Measurements from ENCODE around the gene PRADC1.
A peak's percentile ranks its signal among the peaks of the same experiment; 100 is the strongest.

PRADC1 gene

DNA sequence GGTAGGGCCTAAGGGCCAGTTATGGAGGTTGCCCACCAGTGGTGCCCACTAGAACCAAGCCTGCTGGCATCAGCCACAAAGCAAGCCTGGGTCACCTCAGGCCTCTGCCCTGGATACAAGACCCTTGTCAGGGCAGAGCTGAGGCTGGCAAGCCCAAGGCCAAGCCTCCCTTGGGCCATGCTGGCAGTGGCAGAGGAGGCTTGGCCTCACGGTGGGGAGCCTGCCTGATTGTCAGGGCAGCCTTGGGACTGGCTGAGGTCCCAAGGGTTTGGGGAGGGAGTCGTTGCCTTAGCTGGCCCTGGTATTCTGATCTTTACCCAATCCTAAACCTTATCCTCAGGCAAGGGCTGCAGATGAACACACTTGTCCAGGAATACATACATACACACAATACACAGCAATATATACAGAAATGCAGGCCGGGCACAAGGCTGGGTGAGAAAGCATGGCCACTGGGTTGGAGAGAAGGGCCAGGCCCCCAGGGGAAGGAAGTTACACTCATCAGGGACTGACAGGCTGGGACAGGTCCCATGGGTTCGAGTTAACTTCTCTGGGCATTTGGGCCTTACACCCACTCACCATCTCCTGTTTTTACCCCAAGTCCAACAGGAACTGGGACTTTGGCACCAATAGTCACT is 22.1 kb upstream of the PRADC1 start:
- DNase-seq (ENCODE audit: low spot score in 2 of 2) = no peak
- no peak overlapping the region for H3K4me3 Mint-ChIP-seq
- no peaks in the 10 kb centered on the region for H3K4me1 Mint-ChIP-seq
- no peaks in the 10 kb centered on the region for H3K9me3 Mint-ChIP-seq
- peak overlapping the region; percentile 53 for H3K27ac Mint-ChIP-seq
- H3K27me3 Mint-ChIP-seq = no peaks in the 10 kb centered on the region
- no peak for ATAC-seq (ENCODE audit: low read depth)
- H3K36me3 Mint-ChIP-seq = peaks cover 27% of the 10 kb centered on the region

DNA sequence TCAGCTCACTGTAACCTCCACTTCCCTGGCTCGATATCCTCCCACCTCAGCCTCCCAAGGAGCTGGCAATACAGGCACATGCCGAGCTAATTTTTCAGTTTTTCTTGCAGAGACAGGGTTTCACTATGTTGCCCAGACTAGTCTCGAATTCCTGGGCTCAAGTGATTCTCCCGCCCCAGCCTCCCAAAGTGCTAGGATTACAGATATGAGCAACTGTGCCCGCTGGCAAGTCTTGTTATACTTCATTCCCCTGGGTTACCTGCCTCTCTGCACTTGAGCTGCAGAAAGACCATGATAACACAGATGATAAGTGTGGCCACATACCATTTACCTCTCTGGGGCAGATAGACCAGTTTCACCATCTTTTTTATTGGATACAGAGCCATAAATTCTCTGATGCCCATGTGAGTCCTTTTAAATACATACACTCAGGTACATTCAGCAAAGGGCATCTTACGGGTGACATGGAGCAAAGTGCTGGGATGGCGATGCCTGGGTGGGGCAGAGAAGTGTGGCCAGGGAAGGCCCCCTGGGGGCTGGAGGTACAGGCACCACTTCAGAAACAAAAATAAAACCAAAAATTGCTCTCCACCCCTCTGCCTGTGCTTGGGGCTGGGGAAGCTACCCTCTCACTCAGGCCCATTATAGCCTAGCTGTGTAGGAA is 21.4 kb upstream of the PRADC1 start:
- ATAC-seq (ENCODE audit: low read depth) (no peak), DNase-seq (ENCODE audit: low spot score in 2 of 2) (no peak)
- Mint-ChIP-seq H3K27me3 (no peaks in the 10 kb centered on the region), H3K27ac (peak overlapping the region; percentile 53), H3K9me3 (no peaks in the 10 kb centered on the region), H3K4me3 (no peak overlapping the region), H3K4me1 (no peaks in the 10 kb centered on the region), H3K36me3 (peaks cover 29% of the 10 kb centered on the region)

DNA sequence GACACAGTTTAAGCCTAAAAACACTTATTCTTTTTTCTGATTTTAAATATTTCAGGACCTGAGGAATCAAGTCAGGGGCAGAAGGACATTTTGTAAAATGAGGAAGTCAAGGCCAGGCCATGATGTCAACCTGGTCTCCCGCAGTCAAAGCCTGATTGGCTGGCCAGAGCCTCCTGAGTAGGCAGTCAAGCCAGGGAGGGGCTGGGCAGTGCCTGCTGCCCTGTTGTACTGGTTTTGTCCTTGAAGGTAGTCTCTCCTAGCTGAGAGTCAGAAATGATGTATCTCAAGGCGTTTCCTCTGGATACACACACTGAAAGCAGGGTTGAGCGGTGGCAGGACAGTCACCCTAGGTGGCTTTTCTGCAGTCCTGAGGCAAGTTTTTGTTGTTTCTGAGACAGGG is 20.9 kb upstream of the PRADC1 start:
- no peaks in the 10 kb centered on the region for H3K9me3 Mint-ChIP-seq
- DNase-seq (ENCODE audit: low spot score in 2 of 2) (no peak), ATAC-seq (ENCODE audit: low read depth) (no peak)
- H3K4me1 Mint-ChIP-seq = no peaks in the 10 kb centered on the region
- H3K36me3 Mint-ChIP-seq = peaks cover 26% of the 10 kb centered on the region
- H3K4me3 Mint-ChIP-seq = no peak overlapping the region
- H3K27ac Mint-ChIP-seq = no peak overlapping the region
- no peaks in the 10 kb centered on the region for H3K27me3 Mint-ChIP-seq

DNA sequence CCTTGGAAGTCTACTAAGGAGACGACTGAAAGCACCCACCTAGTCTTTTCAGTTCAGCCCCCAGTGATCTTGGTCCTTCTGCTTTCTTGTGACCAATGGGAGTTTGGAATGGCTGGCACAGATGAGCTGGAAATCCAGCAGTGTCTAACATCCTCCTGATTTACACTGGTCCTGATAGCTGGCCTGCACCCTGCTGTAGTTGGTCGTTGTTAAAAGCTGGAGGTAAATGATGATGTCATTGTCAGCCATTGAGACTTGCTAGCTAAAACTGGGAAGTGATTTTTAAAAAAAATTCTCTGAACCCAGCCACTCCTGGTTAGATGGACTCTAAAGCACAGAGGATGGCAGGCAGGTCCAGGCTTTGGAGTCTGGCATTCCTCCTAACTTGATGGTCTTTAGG is 20.4 kb upstream of the PRADC1 start:
- Mint-ChIP-seq H3K27me3 (no peaks in the 10 kb centered on the region), H3K9me3 (no peaks in the 10 kb centered on the region), H3K4me3 (no peak overlapping the region), H3K27ac (no peak overlapping the region), H3K36me3 (peaks cover 28% of the 10 kb centered on the region), H3K4me1 (no peaks in the 10 kb centered on the region)
- no peak for ATAC-seq (ENCODE audit: low read depth)
- DNase-seq (ENCODE audit: low spot score in 2 of 2) = no peak

DNA sequence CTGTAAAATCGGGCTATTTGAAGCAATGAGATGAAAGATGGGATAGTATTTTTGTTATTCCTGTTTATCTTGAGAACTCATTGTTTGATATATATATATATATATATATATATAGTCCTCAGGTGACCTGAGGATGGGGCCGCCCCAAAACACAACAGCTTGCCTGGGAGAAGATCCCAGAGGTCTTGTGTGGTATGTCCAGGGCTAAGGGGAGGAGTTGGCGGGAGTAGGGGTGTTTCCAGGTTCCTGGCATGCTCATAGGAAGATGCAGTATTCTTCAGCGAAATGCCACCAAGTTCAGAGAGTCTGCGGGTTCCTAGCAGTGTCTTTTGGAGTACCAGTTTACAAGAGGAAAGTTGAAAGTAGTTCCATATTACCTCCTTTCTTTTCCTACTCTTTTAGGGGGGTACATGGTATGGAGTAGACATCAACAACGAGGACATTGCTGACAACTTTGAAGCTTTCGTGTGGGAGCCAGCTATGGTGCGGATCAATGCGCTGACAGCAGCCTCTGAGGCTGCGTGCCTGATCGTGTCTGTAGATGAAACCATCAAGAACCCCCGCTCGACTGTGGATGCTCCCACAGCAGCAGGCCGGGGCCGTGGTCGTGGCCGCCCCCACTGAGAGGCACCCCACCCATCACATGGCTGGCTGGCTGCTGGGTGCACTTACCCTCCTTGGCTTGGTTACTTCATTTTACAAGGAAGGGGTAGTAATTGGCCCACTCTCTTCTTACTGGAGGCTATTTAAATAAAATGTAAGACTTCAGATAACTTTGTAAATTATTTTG is 19.4 kb upstream of the PRADC1 start:
- Mint-ChIP-seq H3K4me1 (no peaks in the 10 kb centered on the region), H3K27ac (no peak overlapping the region)

DNA sequence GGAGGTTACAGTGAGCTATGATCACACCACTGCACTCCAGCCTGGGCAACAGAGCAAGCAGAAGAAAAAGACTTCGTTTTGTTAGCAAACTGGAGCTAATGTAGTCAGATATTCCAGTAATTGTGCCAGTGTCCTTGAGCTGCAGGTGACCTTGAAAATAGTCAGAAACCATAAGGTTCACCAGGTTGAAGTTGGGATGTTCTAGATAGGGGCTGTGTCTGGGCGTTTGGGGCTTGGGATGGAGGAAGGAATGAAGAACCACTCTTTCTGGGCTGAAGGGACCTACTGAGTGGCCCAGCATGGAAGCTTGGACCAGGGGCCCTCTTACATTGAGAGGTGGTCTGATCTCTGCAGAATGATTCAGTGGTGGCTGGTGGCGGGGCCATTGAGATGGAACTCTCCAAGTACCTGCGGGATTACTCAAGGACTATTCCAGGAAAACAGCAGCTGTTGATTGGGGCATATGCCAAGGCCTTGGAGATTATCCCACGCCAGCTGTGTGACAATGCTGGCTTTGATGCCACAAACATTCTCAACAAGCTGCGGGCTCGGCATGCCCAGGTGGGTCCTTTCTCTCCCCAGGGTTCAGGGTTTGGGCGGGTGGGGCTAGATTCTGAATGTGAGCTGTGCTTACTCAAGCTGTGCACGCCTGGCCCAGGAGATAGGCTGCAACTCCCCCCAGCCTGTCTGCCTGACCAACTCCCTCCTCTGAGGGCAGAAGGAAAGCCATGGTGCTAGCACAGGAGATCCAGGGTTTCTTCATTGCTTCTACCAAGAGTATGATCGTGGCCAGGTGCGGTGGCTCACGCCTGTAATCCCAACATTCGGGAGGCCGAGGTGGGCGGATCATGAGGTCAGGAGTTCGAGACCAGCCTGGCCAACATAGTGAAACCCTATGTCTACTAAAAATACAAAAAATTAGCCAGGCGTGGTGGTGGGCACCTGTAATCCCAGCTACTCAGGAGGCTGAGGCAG is 18.1 kb upstream of the PRADC1 start:
- Mint-ChIP-seq H3K27ac (no peak overlapping the region), H3K27me3 (no peaks in the 10 kb centered on the region), H3K9me3 (no peaks in the 10 kb centered on the region), H3K36me3 (peaks cover 38% of the 10 kb centered on the region), H3K4me1 (peaks cover 2% of the 10 kb centered on the region), H3K4me3 (no peak overlapping the region)
- no peak for ATAC-seq (ENCODE audit: low read depth)
- DNase-seq (ENCODE audit: low spot score in 2 of 2) = no peak

More for the DNA sequence above, 19.4 kb upstream of the PRADC1 start:
- no peaks in the 10 kb centered on the region for H3K27me3 Mint-ChIP-seq
- ATAC-seq (ENCODE audit: low read depth) = no peak
- no peaks in the 10 kb centered on the region for H3K9me3 Mint-ChIP-seq
- DNase-seq (ENCODE audit: low spot score in 2 of 2) = no peak
- H3K4me3 Mint-ChIP-seq = no peak overlapping the region
- H3K36me3 Mint-ChIP-seq = peaks cover 28% of the 10 kb centered on the region

DNA sequence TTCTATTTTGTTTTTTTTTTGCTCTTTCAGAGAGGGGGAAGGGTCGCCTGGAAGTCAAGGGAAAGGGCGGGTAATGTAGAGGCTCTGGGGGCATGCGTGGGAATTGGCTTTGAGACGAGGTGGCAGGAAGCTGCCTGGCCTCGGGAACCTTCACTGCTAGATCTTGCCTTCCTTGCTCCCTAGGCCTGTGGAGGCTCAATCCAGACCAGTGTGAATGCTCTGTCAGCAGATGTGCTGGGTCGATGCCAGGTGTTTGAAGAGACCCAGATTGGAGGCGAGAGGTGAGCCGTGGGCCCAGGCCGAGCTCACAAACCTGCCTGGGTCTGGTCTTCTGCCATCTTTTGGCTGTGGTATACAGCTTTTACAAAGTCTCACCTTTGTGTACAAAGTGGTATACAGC is 16.6 kb upstream of the PRADC1 start:
- ATAC-seq (ENCODE audit: low read depth) (no peak), DNase-seq (ENCODE audit: low spot score in 2 of 2) (no peak)
- no peak overlapping the region for H3K4me3 Mint-ChIP-seq
- H3K9me3 Mint-ChIP-seq = no peaks in the 10 kb centered on the region
- H3K27ac Mint-ChIP-seq = no peak overlapping the region
- peaks cover 44% of the 10 kb centered on the region for H3K36me3 Mint-ChIP-seq
- no peaks in the 10 kb centered on the region for H3K27me3 Mint-ChIP-seq
- H3K4me1 Mint-ChIP-seq = peaks cover 4% of the 10 kb centered on the region

DNA sequence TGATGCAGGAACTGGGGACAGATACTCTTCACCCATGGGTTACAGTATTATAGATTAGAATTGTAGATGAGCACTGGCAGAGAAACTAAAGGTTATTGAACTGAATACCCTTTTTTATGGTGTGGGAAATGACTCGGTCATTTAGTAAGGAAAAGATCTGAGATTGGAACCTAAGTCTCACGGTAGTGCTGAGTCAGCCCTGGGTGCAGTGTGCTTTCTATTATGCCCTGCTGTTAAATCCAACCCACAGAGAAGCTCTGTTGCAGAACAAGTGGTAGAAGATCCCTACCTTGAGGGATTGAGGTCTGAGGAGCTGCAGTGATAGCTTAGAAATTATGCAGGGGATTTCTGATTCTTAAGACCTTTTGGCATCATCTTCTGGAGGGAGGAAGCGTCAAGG is 13.8 kb upstream of the PRADC1 start:
- no peaks in the 10 kb centered on the region for H3K27me3 Mint-ChIP-seq
- no peaks in the 10 kb centered on the region for H3K9me3 Mint-ChIP-seq
- H3K4me3 Mint-ChIP-seq = no peak overlapping the region
- peaks cover 4% of the 10 kb centered on the region for H3K4me1 Mint-ChIP-seq
- H3K36me3 Mint-ChIP-seq = peaks cover 38% of the 10 kb centered on the region
- peak overlapping the region; percentile 4 for H3K27ac Mint-ChIP-seq
- ATAC-seq (ENCODE audit: low read depth) (no peak), DNase-seq (ENCODE audit: low spot score in 2 of 2) (no peak)

DNA sequence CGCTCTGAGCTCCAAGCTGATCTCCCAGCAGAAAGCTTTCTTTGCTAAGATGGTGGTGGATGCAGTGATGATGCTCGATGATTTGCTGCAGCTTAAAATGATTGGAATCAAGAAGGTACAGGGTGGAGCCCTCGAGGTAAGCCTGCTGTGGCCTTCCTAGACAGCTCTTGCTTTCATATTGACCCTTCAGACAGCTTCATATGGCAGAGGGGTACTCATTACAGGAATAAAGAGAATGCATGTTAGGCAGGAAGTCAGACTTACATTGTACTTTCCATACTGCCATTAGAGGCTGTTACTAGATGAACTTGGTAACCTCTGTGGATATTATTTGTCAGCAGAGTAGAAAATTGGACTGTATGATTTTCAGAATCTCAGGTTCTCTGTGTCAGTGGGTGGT is 11.5 kb upstream of the PRADC1 start:
- Mint-ChIP-seq H3K36me3 (peaks cover 23% of the 10 kb centered on the region), H3K4me3 (no peak overlapping the region), H3K4me1 (peaks cover 4% of the 10 kb centered on the region), H3K9me3 (no peaks in the 10 kb centered on the region), H3K27ac (no peak overlapping the region), H3K27me3 (no peaks in the 10 kb centered on the region)
- ATAC-seq (ENCODE audit: low read depth) (no peak), DNase-seq (ENCODE audit: low spot score in 2 of 2) (no peak)

DNA sequence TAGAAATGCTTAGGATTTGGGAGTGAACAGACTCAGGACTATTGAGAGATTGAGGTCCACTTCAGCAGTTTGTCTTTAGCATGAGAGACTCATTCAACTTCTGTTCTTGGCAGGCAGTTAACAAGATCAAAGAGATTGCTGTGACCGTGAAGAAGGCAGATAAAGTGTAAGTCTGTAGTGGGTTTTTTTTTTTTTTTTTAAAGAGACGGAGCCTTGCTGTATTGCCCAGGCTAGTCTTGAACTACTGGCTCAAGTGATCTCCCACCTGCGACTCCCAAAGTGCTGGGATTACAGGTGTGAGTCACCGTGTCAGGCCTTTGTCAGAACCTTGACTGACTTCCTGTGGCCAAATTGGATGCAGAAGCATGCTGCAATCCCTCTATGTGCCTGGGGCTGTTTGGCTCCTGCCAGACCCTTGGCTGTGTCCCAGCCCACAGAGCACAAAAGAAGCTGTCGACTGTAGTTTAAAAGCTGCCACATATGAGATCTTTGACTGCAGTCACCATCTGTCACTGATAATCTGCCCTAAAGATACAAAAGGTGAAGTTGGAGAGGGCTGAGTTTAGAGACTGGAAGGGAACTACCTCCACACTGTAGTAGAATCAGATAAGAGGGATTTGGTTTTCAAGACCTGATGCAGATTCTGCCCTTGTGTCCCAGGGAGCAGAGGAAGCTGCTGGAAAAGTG is 11.0 kb upstream of the PRADC1 start:
- Mint-ChIP-seq H3K27me3 (no peaks in the 10 kb centered on the region), H3K4me3 (no peak overlapping the region), H3K4me1 (peaks cover 4% of the 10 kb centered on the region), H3K27ac (no peak overlapping the region), H3K36me3 (peaks cover 22% of the 10 kb centered on the region), H3K9me3 (no peaks in the 10 kb centered on the region)
- ATAC-seq (ENCODE audit: low read depth) (no peak), DNase-seq (ENCODE audit: low spot score in 2 of 2) (no peak)

DNA sequence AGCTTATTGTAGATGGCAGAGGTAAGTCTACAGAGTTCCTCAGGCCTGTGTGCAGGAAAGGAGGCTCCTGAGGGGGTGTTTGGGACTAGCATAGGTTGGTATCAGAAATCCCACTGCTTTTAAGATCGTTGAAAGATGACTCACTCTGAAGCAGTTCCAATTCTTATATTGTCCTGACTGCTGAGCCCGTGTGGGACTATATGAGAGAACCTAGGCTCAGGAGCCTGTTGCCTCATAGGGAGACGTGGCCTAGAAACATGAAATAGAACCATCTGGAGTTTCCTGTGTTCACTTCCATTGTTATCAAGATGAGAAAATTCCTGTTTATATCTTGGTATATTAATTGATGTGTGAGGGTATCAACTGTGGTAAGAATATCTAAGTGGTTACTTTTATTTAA is 6.7 kb upstream of the PRADC1 start:
- Mint-ChIP-seq H3K27me3 (no peaks in the 10 kb centered on the region), H3K27ac (no peak overlapping the region), H3K36me3 (peaks cover 4% of the 10 kb centered on the region), H3K4me1 (peaks cover 20% of the 10 kb centered on the region), H3K9me3 (no peaks in the 10 kb centered on the region), H3K4me3 (no peak overlapping the region)
- DNase-seq (ENCODE audit: low spot score in 2 of 2) = no peak
- no peak for ATAC-seq (ENCODE audit: low read depth)

DNA sequence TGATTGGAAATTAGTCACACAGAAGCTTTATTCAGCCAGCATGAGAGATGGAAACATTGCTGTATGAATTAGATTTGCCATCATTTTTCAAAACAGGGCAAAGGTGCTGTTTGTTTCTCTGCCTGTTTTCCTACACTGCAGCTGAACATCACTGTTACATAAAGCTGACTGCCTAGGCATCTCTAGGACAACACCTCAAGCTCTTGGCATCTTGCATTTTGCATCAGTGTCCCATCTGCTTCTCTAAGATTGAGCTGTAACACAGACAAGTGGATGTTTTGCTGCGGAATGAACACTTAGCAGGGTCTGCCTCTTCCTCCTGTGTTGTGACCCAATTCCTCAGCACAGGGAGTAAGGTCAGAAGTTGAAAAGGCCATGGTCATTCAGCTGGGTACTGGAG is 5.9 kb upstream of the PRADC1 start:
- Mint-ChIP-seq H3K4me1 (peaks cover 21% of the 10 kb centered on the region), H3K27ac (no peak overlapping the region), H3K36me3 (peaks cover 4% of the 10 kb centered on the region), H3K4me3 (no peak overlapping the region), H3K27me3 (no peaks in the 10 kb centered on the region), H3K9me3 (no peaks in the 10 kb centered on the region)
- no peak for ATAC-seq (ENCODE audit: low read depth)
- no peak for DNase-seq (ENCODE audit: low spot score in 2 of 2)

DNA sequence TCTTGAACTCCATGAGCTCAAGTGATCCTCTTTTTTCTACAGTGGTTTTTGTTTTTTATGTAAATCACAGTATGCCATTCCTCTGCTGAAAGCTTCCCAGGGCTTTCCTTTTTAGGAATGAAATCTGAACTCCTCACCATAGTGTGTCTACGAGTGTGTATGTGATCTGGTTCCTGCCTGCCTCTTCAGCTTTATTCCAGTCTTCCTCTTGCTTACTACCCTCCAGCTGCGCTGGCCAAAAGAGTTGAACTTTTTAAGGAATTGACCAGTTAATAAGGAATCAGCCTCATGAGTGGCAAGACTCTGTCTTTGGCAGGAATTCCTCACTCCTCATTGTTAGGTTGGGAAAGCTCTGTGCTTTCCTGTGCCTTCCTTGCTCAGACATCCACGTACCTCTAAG is 5.1 kb upstream of the PRADC1 start:
- Mint-ChIP-seq H3K27ac (no peak overlapping the region), H3K9me3 (no peaks in the 10 kb centered on the region), H3K36me3 (peaks cover 4% of the 10 kb centered on the region), H3K4me3 (no peak overlapping the region), H3K4me1 (peaks cover 21% of the 10 kb centered on the region), H3K27me3 (no peaks in the 10 kb centered on the region)
- ATAC-seq (ENCODE audit: low read depth) (no peak), DNase-seq (ENCODE audit: low spot score in 2 of 2) (no peak)
